HG03460 (cell line): ENCODE results near the gene AGPAT2.

Source experiments
- ATAC-seq: cut with Tn5 transposase; IDR thresholded peaks from one replicate; pipeline ENCODE4 v1.9.1; 2021; ENCODE audit not compliant: unreplicated experiment

AGPAT2 gene

GRCh38 chr9:136689108-136689460 is 1.8 kb upstream of the AGPAT2 start:
- ATAC-seq: no peak

DNA sequence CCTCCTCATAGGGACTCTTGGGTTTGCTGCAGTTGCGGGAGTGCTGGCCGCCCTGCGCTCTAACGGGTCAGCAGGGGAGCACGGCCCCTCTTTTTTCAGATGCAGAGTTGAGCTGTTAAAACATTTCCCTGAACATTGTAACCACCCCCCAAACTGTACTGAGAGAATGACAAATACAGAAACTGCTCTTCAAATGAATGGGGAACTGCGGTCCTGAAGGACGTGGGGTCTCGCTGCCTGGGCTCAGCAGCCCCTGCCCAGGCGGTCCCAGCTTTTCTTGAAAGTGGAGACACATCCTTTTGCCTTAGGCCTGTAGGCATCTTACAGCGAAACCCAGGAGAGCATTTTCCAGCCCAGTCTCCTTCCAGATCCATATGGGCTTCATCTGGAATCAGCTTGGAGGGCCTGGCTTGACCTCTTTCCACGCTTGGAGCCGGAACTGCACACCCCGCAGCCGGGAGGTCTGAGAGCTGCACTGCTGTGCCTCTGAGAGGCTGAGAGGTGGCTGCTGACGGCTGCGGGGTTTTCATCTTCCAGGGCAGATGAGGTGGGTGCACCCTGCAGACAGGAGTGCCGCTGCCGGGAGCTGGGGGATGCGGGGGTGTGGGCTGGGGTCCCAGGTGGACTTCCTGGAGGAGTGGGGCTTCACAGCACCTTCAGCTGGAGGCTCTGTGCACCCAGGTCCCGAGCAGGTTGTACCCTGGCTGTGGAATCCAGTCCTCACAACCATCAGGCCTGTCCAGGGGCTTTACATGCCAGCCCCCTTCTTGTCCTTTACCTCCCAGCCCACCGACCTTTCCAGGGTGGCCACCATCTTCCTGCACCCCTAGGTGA is 1.2 kb upstream of the AGPAT2 start:
- ATAC-seq: no peak

GRCh38 chr9:136687721-136688223 is 515 bp upstream of the AGPAT2 start:
- ATAC-seq: no peak

GRCh38 chr9:136686534-136686793 is 793 bp downstream of the AGPAT2 start:
- ATAC-seq: no peak

DNA sequence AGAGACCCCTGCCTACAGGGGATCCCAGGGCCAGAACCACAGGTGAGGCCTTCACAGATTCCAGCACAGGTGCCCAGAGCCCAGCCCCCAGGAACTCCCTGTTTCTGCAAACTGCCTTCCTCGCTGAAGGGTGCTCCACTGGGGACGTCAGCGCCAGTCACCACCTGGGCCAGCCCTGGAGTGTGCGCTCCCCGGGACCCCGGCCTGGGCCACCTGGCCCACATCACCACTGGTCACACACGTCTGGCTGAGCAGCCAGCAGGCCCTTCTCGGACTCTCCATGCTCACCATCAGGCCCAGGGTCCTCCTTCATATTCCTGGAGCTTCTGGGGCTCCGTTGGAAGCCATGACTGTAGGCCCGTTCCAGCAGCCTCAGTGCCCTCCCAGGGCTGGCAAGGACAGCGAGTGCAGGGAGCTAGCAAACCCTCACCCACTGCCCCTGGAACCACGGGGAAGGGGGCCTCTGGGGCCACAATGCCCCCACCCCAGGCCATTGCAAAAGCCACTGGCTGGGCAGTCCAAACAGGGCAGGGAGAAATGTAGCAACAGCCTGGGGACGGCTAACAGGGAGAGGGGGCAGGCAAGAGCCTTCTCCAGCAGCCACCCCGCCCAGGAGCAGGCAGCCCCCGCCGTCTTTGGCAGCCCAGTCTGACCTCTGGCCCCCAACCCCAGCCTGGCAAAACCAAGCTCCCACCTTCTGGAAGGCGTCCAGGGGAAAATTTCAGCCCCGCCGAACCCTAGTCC is 1.3 kb downstream of the AGPAT2 start:
- no peak for ATAC-seq

- ATAC-seq: no peak
These were observed 2.0 kb downstream of the AGPAT2 start for GRCh38 chr9:136685216-136685615.

DNA sequence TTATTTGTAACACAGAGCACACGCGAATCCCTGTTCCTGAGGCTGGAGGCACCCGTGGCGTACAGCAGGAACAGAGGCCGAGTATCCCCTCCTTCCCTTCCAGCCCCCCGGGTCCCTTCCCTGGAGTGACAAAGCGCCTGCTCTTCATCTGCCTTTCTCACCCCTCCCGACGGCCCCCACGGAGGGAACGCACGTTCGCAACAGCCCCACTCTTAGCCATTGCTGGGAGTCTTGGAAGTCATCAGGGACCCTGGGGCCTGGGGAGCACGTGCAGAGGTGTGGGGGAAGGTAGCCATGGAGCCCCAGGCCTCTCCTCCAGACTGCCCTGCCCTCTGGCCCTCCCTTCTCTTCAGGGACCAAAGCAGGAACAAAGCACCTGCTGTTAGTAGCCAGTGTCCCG is 2.5 kb downstream of the AGPAT2 start:
- no peak for ATAC-seq

DNA sequence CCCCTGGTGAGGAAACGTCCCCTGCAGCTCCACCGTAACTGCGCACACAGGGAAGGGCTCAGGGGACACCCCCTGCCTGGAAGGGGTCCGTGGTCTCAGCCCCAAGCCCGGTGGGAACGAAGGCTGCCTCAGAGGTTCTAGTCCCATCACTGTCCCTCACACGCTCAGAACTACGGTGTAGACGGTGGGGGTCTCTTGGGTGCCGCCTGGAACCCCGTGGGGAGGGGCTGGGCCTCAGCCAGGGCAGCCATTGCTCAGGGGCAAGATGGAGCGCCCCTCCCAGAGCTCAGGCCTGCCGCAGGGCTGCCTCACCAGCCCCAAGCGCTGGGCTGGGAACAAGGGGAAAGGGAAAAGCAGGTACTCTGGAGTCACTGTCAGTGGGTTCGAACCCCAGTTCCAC is 2.9 kb downstream of the AGPAT2 start:
- ATAC-seq: no peak

- ATAC-seq: no peak
These were observed 3.5 kb downstream of the AGPAT2 start for GRCh38 chr9:136683755-136684154.

GRCh38 chr9:136683173-136683745 is 4.0 kb downstream of the AGPAT2 start:
- no peak for ATAC-seq

DNA sequence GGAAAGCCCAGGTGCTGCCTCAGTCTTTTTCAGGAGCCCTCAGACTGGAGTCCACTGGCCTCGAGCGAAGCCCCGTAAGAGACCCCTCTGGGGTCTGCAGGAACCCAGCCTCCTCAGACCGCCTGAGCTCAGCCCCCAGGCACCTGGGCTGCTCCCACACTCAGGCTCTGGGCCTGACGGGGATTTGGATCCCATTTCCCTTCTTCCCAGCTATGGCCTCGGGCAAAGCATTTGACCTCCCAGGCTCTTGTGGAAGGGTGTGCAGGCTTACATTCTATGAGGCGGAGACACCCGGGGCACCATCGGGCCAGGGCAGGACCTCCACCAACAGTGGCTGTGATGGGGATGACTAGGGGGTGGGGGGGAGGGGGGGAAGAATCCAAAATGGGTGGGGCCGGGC is 4.5 kb downstream of the AGPAT2 start:
- no peak for ATAC-seq

GRCh38 chr9:136681945-136682699 is 5.1 kb downstream of the AGPAT2 start:
- no peak for ATAC-seq

GRCh38 chr9:136681029-136681428 is 6.2 kb downstream of the AGPAT2 start:
- no peak for ATAC-seq

- no peak for ATAC-seq
These were observed 7.8 kb downstream of the AGPAT2 start for GRCh38 chr9:136679431-136679941.

GRCh38 chr9:136678624-136679023 is 8.6 kb downstream of the AGPAT2 start:
- ATAC-seq: no peak

- ATAC-seq: no peak
These were observed 9.2 kb downstream of the AGPAT2 start for GRCh38 chr9:136678034-136678433.

GRCh38 chr9:136676920-136677686 is 10.2 kb downstream of the AGPAT2 start:
- no peak for ATAC-seq

- no peak for ATAC-seq
These were observed 10.9 kb downstream of the AGPAT2 start for GRCh38 chr9:136676297-136676794.

- ATAC-seq: no peak
These were observed 11.6 kb downstream of the AGPAT2 start for GRCh38 chr9:136675477-136676296.
